GM23338 (cell line): ENCODE data around the gene LAD1.

ENCODE experiments used
- POLR2AphosphoS5 ChIP-seq: IDR thresholded peaks from 2 replicates; pipeline ENCODE4 v1.6.1; 2016; ENCODE audit warnings: antibody characterized with exemption, low read depth
- REST ChIP-seq: IDR thresholded peaks from one replicate; pipeline ENCODE4 v1.6.1; 2018; ENCODE audit warnings: antibody characterized with exemption; ENCODE audit not compliant: unreplicated experiment
- TF ChIP-seq, protein P1 (sequence below), 2 experiments: fragments of 200-600 bp in 1 of 2; sonication (generic) in 1 of 2; conservative IDR thresholded peaks; 2 replicates each; pipeline versions ENCODE4 v1.5.1 to v1.6.1; 2016 to 2017; ENCODE audit warnings: antibody characterized with exemption in 2 of 2, low read depth in 2 of 2, mild to moderate bottlenecking in 2 of 2, moderate library complexity in 1 of 2

DNA sequence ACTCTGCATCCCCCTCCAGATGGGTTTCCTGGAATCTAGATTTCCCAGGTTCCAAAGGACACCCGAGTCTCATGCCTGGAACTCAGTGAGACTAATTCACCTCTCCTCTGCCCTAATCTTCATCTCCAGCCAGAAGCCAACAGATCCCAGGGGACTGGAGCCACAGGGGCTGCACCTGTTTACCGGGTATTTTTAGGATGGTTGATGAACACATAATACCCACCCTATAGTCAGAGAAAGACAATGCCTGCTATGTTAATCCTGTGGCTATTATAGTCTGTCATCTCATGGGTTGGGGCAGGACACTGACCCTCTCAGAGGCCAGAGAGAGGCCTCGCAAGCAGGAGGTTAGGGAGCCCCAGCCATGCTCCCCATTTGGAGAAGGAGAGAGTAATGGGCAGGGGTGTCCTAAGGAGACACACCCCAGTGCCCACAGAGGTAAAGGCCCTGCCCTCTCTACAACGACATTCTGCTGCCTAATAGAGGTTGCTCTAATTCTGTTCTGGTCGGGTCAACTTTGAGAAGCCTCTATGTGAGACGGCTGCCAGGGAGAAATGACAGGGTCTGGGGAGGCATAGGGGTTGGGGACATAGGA is 23.4 kb upstream of the LAD1 start:
- TF ChIP-seq, protein P1, sequence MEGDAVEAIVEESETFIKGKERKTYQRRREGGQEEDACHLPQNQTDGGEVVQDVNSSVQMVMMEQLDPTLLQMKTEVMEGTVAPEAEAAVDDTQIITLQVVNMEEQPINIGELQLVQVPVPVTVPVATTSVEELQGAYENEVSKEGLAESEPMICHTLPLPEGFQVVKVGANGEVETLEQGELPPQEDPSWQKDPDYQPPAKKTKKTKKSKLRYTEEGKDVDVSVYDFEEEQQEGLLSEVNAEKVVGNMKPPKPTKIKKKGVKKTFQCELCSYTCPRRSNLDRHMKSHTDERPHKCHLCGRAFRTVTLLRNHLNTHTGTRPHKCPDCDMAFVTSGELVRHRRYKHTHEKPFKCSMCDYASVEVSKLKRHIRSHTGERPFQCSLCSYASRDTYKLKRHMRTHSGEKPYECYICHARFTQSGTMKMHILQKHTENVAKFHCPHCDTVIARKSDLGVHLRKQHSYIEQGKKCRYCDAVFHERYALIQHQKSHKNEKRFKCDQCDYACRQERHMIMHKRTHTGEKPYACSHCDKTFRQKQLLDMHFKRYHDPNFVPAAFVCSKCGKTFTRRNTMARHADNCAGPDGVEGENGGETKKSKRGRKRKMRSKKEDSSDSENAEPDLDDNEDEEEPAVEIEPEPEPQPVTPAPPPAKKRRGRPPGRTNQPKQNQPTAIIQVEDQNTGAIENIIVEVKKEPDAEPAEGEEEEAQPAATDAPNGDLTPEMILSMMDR (conservative IDR thresholded peaks at IDR 0.05; ENCODE audit: low read depth in 2 of 2): no peak
- no peak for TF ChIP-seq POLR2AphosphoS5
- no peak for TF ChIP-seq REST
